Measurements from ENCODE around the gene VWC2L. TPM values are rescaled to one million over a fixed set of nuclear protein-coding genes. Genes with fewer than 3 reads are reported as not detected.

The VWC2L gene
- total RNA-seq, 1 donor from 2014 or later, result not detected

DNA sequence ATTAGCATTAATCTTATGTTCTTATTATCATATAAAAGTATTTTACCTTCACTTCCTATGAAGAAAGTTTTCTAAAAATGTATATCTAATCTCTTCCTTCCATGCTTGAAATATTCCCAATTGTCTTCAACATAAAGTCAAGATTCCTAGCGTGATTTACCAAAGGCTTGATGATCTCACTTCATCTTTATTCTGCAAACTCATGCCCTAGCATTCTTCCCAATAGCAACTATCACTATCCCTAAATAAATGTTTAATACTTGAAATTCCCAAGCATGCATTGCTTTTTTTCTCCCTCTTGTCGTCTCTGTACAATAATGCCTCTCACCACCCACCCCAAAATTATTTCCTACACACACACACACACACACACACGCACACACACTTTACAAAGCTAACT is 125.8 kb downstream of the VWC2L start:
- intact Hi-C loops (cut with micrococcal nuclease), result no loop called here

DNA sequence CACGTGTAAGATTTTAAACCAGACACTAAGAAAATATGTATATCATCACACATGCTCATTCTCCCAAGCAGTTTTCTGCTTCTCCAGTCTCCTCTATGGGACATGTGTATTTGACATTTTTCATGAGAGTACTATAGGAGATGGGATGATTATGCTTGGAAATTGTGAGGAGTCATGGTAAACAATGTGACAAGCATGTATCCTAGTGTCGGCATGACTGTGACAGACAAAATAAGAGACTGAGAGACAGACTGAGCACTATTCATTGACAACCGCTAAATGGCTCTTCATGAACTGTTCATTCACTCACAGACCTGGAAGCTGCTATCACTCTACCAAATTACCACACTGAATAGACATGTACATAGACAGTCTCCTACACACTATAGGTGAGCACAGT is 127.1 kb downstream of the VWC2L start:
- intact Hi-C loops (cut with micrococcal nuclease), result no loop called here

DNA sequence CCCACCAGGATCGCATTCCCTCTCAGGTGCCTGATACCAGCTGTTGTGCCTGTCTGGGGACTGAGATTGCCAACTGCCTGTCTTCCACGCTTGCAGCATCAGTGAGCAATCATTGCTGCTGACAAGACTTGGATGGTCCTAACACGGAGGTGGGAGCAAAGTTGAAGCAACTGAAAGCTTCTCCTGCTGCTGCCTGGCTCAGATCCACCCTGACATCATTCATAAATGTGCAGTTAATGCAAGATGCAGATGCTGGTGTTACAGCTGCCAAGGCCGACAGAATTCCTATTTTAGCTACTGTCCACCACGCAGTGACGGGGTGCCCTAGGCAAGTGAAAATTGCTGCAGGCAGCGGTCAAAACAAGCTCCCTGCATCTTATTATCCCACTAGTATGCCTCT is 131.4 kb downstream of the VWC2L start:
- intact Hi-C loops (cut with micrococcal nuclease), result no loop called here

DNA sequence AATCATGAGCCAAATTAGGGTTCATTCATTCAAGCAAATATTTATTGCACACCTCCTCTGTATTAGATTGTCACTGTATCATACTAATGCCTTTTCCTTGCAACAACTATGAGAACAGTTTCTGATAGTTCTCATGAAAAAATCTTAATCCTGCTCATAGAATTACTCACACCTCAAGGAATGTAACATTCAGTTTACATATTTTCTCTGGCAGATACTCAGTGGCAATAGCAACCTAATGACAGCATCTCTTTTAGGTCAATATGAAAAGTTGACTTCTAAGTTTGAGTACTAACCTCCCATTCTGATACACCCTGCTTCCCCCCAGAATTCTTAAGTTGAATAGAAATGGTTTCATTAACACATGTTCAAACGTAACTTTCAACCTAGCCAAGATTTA is 132.0 kb downstream of the VWC2L start:
- intact Hi-C loops (cut with micrococcal nuclease), result no loop called here

DNA sequence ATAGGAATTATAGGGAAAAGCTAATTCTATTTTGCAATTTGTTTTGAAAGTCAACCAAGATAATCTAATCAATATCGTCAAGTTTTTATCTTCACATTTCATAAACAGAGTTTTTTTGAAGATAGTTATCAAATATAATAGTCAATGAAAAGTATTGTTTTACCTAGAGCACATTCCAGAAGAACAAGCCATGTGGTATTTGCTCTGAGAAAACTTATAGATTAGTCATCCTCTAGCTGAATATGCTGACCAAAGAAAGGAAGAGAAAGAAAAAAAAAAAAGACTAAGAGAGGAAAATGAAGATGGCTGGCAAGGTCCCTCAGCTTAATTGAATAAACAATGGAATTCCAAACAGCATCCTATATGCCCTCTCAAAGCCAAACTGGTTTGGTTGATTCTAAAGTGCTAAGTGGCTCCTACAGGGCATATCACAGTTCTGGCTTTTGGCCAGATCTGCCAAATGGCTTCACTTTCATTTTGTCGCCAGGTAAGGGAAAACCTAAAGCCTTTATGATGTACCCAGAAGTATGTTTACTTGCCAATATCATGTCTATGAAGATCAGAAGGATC is 132.6 kb downstream of the VWC2L start:
- intact Hi-C loops (cut with micrococcal nuclease), result no loop called here

DNA sequence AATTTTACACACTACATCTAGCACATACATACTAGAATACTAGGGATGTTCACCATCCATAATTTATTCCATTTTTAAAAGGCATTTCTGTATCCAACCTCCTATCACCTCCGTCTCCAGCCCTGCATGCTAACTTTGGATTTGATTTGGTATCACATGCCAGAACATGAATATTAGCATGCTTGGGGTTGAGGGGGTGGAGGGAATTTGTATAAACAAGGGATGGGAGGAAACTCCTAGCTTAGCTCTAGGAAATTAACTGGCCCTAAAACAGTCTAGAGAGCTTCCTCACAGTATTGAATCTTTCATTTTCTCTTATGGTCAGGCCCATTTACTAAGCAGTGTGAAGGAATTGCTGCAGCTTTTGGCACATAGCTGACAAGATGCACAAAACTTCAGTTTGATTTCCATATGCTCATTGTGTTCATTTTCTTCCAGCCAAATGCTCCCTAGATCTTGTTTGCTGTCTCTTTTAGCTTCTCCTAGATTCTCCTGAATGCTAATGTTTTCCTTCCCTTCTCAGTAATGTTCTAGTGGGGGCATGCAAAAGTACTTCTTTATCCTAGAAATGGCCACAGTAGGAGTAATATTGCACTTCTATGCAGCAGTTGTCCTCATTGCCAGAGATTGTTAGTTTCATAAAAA is 135.2 kb downstream of the VWC2L start:
- intact Hi-C loops (cut with micrococcal nuclease), result no loop called here

DNA sequence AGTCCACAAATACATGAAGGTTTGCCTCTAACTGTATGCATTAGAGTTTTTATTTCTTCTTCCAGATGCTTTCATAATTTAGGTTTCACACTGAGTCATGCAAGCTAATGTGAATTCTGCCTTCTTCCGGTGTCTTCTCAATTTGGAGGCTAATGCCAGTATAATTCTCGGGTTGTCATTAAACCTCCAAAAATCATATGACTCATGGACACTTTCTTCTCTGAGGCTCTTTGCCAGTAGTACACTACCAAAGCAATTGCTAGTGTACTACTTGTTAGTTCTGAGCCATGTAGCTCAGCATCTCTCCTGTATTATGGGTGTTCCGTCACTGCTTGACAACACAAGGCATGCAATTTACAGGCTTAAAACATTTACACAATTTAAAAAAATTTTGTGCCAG is 137.1 kb downstream of the VWC2L start:
- intact Hi-C loops (cut with micrococcal nuclease), result no loop called here

DNA sequence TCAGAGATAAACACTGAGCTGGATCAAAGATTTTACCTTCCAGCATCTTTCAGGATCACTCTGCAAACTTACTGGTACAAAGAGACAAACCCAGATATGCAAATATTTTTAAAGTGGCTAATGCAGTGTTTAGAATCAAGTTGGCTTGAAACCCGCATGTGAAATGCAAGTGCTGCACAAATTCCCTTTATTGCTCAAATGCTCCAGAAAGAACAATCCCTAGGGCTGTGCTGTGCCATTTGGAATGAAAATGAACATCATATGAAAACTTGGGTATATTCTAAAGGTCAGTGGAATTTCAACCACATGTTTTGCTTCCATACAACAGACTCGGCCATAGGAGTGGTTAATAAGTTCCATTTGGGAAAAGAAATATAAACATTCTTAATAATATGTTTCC is 139.1 kb downstream of the VWC2L start:
- intact Hi-C loops (cut with micrococcal nuclease), result no loop called here

DNA sequence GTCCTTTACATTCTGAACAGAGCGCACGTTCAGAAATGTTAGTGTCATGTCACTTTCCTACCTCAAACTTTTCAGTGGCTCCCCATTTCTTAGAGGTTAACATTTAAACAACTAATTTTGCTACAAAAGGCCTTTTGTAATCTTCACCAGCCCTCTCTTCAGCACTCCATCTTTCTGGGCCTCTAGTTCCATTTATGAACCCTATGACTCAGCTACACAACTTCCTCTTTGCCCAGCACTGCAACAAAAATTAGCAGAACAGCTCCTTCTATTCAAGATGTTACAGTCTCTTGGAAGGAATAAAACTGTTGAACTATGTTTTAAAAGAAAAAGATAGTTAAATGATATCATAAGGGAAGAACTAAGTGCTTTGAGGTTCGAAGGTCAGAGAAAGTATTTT is 139.9 kb downstream of the VWC2L start:
- intact Hi-C loops (cut with micrococcal nuclease), result no loop called here

DNA sequence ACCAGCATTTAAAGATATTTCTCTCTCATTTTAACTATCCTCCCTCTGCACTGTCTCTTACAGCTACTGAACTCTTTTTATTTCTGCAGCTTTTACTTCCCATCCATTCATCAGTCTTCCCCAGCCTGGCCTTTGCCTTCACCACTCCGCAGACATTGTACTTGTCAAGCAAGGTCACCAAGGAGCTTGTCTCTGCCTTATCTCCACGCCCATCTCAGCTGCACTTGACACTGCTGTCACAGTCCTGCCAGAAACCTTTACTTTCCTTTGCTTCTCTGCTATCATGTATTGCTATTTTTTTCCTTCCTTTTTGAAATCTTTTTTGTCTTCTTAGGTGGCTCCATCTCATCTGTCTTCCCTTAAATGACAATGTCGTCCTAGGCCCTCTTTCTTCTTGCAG is 147.0 kb downstream of the VWC2L start:
- intact Hi-C loops (cut with micrococcal nuclease), result no loop called here

DNA sequence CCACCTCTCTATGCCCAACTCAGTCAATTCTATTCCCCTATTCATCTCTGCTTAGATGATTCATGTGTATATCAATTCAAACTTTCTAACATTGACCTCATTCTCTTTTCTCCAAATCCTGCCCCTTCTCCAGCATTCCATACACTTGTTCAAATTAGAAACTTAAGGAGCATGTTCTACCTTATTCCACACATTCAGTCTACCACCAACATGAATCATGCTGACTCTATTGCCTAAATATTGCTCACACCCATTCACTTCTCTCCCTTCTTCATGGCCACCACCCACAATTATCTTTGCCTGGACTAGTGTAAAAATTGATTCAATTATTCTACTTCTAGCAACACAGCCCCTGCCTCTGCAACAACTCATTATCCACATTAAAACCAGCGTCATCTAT is 147.5 kb downstream of the VWC2L start:
- intact Hi-C loops (cut with micrococcal nuclease), result no loop called here

DNA sequence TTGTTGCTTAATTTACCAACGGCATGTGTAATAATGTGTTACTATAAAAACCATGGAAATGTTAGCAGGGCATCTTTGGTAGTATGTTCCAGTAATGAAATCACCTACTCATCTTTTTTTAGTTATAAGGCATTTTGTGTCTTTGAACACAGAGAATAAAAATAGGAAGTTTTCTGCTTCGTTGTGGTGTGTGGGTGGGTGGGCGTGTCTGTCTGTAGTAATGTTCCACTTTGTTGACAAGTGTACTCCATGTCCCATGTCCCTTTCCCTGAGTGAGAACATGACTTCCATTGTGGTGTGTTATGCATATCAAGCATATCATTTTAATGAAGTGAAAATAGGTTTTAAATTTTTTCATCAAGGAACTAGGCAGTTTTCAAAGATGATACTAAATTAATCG is 149.3 kb downstream of the VWC2L start:
- intact Hi-C loops (cut with micrococcal nuclease), result no loop called here

DNA sequence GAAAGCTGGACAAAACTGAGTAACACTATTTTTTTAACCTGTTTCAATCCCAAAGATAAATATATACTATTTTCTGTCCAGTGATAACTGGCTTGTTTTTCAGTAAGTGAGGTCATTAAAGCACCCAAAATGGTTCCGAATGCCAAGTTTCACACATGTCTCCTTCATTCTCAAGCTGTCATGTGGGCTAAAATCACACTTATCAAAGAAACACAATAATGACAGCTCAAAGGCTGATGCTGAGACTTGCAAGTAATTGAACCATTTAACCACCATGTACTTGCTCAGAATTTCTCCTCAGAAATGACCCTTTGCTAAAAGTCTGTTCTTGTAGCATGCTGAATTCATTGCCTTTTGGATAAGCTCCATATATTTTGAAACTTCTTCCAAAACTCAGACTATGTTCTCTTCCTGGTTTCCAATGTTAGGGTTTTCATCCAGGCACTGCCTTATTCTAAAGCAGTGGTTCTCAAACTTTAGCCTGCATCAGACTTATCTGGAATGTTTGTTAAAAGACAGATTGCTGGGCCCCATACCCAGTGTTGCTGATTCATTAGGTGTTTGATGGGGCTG is 149.8 kb downstream of the VWC2L start:
- intact Hi-C loops (cut with micrococcal nuclease), result no loop called here

DNA sequence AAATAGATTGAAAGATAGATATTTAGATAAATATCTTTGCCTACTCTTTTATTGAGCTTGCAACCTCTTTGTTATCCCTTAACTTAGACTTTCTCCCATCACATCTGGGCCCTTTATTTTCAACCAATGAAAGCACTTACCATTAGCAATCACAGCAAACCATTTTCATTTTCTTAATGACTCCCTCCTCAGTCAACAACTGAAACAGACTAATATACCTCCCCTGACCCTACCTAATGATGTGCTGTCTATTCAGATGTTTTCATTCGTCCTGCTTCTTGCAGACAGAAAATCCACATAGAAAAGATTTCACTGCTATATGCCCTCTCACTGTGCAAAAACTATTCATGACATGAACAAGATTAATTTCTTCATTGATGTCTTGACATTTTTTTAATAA is 154.4 kb downstream of the VWC2L start:
- intact Hi-C loops (cut with micrococcal nuclease), result no loop called here

DNA sequence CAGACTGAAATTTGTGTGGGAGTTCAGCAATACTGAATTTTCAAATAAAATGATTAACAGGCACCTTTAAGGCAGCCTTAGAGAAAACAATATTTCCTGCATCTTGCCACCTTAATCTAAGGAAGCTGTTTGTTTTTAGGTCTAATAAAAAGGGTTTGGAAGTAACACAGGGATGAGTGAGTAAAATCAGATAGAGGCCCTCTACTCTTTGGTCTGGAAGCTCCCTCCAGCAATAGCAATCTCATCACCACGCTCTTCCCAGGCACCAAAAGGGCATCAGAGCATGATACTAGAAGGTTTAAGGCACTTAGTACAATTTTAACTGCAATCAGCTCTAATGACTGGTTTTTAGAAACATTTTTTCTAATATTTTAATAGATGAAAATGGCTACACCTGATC is 155.6 kb downstream of the VWC2L start:
- intact Hi-C loops (cut with micrococcal nuclease), result no loop called here

DNA sequence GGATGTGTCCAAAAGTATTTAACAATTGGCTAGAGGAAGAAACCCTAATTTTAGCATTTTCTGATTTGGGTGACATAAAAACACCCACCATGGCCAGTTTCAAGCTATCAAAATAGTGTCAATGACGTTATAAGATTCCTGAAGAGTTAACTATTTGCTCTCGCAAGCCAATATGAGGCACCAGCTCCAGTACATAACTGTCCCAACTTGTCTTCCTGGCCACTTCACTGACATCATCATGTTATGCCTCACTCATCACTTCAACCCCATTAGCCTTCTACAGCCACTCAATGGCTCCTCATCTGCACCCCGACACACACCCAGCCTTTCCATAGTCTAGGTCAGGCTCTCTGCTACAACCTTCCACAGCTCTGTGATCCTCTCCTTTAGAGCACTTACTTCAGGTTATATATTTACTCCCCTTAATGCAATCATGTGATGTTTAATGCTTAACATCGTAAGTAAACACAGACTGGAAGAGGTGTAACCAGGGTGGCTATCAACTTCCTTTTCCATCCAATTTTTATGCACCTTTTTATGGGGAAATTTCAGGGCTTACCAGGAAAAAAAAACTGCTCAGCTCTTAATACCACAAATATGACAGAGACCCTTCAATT is 158.7 kb downstream of the VWC2L start:
- intact Hi-C loops (cut with micrococcal nuclease), result no loop called here

DNA sequence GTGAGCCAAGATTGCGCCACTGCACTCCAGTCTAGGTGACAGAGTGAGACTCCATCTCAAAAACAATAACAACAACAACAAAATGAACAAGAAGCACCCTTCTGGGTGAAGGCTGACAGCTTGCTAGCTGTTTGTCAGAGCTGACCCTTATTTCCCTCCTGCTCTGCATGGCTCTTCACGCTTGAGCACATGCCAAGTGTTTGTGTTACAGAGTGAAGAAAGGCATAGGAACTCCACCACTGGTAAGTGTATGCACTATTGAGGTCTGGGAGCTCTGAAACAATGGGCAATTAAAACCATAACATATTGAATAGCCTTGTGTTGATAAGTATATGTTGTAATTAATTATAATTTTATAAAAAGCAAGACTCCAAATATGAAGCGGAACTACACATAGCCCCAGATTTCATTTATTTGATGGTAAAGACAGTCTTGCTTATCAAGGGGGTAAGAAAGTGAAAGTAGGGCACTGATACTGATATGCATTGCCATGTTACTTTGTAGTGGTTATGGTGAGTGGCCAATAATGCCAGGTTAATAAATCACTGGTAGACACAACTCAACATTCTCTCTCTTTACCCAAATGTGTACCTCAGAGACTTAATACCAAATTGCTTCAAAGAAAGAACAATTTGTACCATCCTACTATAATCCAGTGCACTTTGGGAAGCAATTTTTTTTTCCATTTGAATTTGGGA is 163.4 kb downstream of the VWC2L start:
- intact Hi-C loops (cut with micrococcal nuclease), result no loop called here

DNA sequence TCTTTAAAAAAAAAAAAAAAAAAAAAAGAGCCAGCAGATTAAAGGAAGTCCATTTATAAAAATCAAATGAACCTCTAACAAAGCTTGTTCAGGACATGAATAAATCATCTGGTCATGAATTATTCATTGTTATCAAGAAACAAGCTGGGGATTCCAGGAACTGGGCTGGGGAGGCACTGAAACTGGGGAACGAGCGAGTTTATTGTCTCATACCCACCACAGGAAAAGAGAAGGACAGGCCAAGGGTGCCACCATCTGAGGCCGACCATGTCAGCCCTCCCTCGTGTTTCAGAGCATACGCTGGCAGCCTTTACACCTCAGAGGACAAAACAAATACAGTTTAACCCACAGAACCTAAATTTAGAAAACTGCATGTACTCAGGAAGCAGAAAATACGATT is 164.2 kb downstream of the VWC2L start:
- intact Hi-C loops (cut with micrococcal nuclease), result no loop called here

DNA sequence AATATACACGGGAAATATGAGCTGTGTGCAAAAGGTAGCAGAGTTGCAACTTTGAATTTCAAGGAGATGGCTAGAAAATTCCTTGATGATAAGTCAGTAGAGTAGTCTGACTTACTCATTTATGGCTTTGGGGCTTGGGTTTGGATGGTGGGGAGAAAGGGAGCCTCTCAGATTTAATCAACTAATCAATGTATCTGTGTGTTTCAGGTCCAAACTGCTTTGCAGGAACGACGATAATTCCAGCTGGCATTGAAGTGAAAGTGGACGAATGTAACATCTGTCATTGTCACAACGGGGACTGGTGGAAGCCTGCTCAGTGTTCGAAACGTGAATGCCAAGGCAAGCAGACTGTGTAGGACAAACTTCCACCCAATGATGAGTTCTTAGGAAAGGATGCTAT is 164.6 kb downstream of the VWC2L start:
- intact Hi-C loops (cut with micrococcal nuclease), result no loop called here

DNA sequence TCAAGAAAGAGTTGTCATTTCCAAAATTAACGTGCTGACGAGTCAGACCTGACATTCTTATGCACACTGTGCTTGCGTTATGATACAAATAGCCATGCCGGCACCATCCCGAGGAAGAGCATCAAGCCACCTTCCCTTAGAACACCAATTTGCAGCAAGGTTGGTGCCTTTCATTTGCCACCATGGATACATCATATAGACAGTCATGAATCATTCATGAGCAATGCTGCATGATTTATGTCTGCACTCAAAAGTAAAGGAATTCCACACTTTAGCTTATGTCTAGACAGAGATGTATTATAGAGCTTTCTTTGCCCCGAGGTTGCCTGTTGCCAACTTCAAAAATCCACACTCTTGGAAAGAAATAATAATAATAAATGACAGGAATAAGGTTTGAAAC is 166.9 kb downstream of the VWC2L start:
- intact Hi-C loops (cut with micrococcal nuclease), result no loop called here

DNA sequence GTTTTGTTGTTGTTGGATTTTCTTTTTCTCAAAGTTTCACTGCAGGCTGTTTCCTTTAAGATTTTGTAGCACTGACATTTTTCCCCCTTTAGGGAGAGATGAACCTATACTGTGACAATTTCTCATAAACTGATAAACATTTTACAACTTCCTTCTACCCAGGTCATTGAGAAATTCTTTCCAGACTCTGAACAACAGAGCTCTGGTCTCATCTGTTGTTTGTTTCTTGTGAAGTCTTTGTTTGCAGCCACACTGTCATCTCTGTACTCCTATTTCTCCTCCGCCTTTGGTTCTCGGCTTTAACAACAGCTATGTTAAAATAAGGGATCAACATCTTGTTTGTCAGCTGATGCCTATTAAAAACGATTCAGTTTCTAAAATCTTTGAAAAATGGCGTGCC is 167.6 kb downstream of the VWC2L start:
- intact Hi-C loops (cut with micrococcal nuclease), result no loop called here

DNA sequence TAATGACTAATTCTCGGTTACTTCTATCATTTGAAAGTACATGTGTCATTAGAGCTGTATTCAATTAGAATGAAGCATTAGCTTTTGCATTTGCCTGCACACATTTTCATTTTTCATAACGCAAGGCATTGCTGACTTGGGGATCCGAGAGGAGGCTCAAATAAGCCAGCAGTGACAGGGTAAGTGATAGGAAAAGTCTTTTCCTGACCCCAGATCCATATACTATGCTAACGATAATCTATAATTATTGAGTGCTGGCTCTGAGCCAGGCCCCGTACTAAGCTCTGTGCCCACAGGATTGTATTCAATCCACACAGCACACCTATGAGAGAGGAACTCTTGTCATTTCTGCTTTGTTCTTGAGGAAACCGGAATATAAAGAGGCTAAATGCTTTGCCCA is 168.2 kb downstream of the VWC2L start:
- intact Hi-C loops (cut with micrococcal nuclease), result no loop called here

All from T-helper 1 cell treated with Interleukin-12 subunit alpha and Interleukin-12 subunit beta and Interleukin-4 antibody, amounts not matched to agents 30 ng/mL and 1 ng/mL, for 36 hours (primary cell).